ENCODE results near the gene PIGS. TPM values are rescaled to one million over a fixed set of nuclear protein-coding genes. Genes with fewer than 3 reads are reported as not detected.

Gene PIGS
- polyA plus RNA-seq, 3 donors = 59.4 to 87.5 (median 84.9) TPM

DNA sequence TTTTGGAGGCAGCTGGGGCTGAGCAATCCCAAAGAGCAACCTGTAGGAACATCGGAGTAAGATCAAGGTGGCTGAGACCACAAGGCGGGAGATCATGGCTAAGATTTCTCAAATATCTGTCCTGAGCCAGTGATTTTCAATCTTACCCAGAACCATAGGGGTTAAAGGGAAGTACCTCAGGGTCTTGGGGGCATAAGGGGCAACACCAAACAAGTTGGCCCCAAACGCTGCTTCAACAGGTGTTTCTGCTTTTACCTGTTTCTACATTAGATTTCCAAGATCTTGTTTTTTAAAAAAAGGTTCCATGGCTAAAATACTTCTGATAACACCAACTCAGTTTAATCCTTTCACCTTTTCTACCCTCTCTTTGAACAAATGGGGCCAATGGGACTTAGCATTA, 16.3 kb downstream of the PIGS start:
- no CpG with 5 or more reads among the region's 3 CpGs for WGBS (ENCODE audit: insufficient coverage)
- no peaks in the 10 kb centered on the region for H3K9me3 ChIP-seq (replicated peaks in 1 of 2; ENCODE audit: control insufficient read depth in 1 of 2, insufficient read depth in 1 of 2, low read length in 2 of 2)
- peaks cover 0 to 2% (median 0%) of the 10 kb centered on the region in 3 donors for H3K27me3 Mint-ChIP-seq (ENCODE audit: low read depth in 3 of 3)

GRCh38 chr17:28554565-28554964, 16.8 kb downstream of the PIGS start:
- Histone ChIP-seq H4K20me1 (ENCODE audit: insufficient read depth, low read length) (peaks cover 24% of the 10 kb centered on the region), H3K36me3 (replicated peaks in 1 of 2; ENCODE audit: control insufficient read depth in 1 of 2, insufficient read depth in 2 of 2, low read length in 2 of 2) (peaks cover 56 to 66% of the 10 kb centered on the region in 2 donors), H3K4me2 (replicated peaks; ENCODE audit: extremely low read depth, low read length, poor library complexity, severe bottlenecking) (no peak overlapping the region), H3K9me3 (replicated peaks in 1 of 2; ENCODE audit: control insufficient read depth in 1 of 2, insufficient read depth in 1 of 2, low read length in 2 of 2) (no peaks in the 10 kb centered on the region), H3K4me3 (replicated peaks in 1 of 3; ENCODE audit: low read depth in 2 of 3, low read length in 3 of 3) (no peak overlapping the region), H3K9ac (ENCODE audit: insufficient read depth, low read length, poor library complexity, severe bottlenecking) (no peak overlapping the region), H2AFZ (ENCODE audit: insufficient read depth, low read depth, low read length, poor library complexity, severe bottlenecking) (no peak overlapping the region), H3K27me3 (ENCODE audit: control insufficient read depth in 2 of 2, insufficient read depth in 2 of 2, low read length in 2 of 2) (no peaks in the 10 kb centered on the region), H3K27ac (ENCODE audit: low read depth in 1 of 2, low read length in 2 of 2) (no peak overlapping the region), H3K4me1 (ENCODE audit: control insufficient read depth in 1 of 2, insufficient read depth in 2 of 2, low read length in 2 of 2) (peaks cover 28 to 33% of the 10 kb centered on the region in 2 donors), H3K79me2 (ENCODE audit: insufficient read depth, low read length) (peaks cover 20% of the 10 kb centered on the region)
- Mint-ChIP-seq H3K4me3 (no peak overlapping the region), H3K4me1 (peaks cover 29% of the 10 kb centered on the region), H3K27ac (peak overlapping the region in 2 of 7 donors; percentile 7 to 73), H3K27me3 (ENCODE audit: low read depth in 3 of 3) (peaks cover 0 to 2% (median 0%) of the 10 kb centered on the region in 3 donors), H3K36me3 (peaks cover 69 to 78% of the 10 kb centered on the region in 2 donors), H3K9me3 (no peaks in the 10 kb centered on the region)
- intact Hi-C loops (cut with micrococcal nuclease) = no loop called here
- TF ChIP-seq CTCF (IDR thresholded peaks at IDR 0.05) = no peak
- 95% methylated on average over 4 of the region's 6 CpGs for WGBS (ENCODE audit: insufficient coverage)
- DNase-seq = no peak

More for the DNA sequence above, 16.3 kb downstream of the PIGS start:
- Histone ChIP-seq H3K79me2 (ENCODE audit: insufficient read depth, low read length) (peaks cover 20% of the 10 kb centered on the region), H3K27ac (ENCODE audit: low read depth in 1 of 2, low read length in 2 of 2) (no peak overlapping the region), H3K4me2 (replicated peaks; ENCODE audit: extremely low read depth, low read length, poor library complexity, severe bottlenecking) (no peak overlapping the region), H3K36me3 (replicated peaks in 1 of 2; ENCODE audit: control insufficient read depth in 1 of 2, insufficient read depth in 2 of 2, low read length in 2 of 2) (peaks cover 60 to 70% of the 10 kb centered on the region in 2 donors), H3K4me3 (replicated peaks in 1 of 3; ENCODE audit: low read depth in 2 of 3, low read length in 3 of 3) (no peak overlapping the region), H3K27me3 (ENCODE audit: control insufficient read depth in 2 of 2, insufficient read depth in 2 of 2, low read length in 2 of 2) (no peaks in the 10 kb centered on the region), H4K20me1 (ENCODE audit: insufficient read depth, low read length) (peaks cover 21% of the 10 kb centered on the region), H3K4me1 (ENCODE audit: control insufficient read depth in 1 of 2, insufficient read depth in 2 of 2, low read length in 2 of 2) (peaks cover 24 to 28% of the 10 kb centered on the region in 2 donors), H2AFZ (ENCODE audit: insufficient read depth, low read depth, low read length, poor library complexity, severe bottlenecking) (no peak overlapping the region), H3K9ac (ENCODE audit: insufficient read depth, low read length, poor library complexity, severe bottlenecking) (no peak overlapping the region)
- H3K4me1 Mint-ChIP-seq = peaks cover 24% of the 10 kb centered on the region
- intact Hi-C loops (cut with micrococcal nuclease) = no loop called here
- peaks cover 73 to 82% of the 10 kb centered on the region in 2 donors for H3K36me3 Mint-ChIP-seq
- no peak overlapping the region for H3K4me3 Mint-ChIP-seq
- no peak for TF ChIP-seq CTCF (IDR thresholded peaks at IDR 0.05)
- peak overlapping the region in 1 of 7 donors; percentile 73 for H3K27ac Mint-ChIP-seq
- DNase-seq = no peak
- H3K9me3 Mint-ChIP-seq = no peaks in the 10 kb centered on the region

Data from CD14-positive monocyte (primary cell).